ENCODE data around the gene SRPK2.
"Not testable (repeated sequence)": the region's sequence is repeated elsewhere in the genome, so short reads cannot be mapped to it uniquely, and the experiment has no call there.

The SRPK2 gene

DNA sequence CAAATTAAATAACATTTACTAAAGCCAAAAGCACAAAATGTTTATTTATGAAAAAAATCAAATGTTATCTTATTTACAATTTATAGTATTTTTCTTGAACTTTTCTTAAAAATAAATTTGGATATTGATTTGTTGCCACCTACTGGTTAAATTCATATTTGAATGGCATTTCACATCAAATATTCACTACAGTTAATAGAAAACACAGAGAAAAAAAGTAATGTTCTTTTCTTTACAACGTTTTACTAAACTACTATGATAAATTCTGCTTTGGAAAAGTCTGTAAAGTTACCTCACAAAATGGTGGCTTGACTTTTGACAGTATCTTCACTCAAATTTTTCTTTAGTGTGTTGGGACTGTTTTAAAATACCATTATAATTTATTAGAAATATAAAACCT is 52.7 kb downstream of the SRPK2 start:
- no peak for DNase-seq

- not testable (repeated sequence) for DNase-seq
These were observed 56.1 kb downstream of the SRPK2 start for GRCh38 chr7:105332661-105333060.

GRCh38 chr7:105330526-105330925 is 58.2 kb downstream of the SRPK2 start:
- DNase-seq = no peak

GRCh38 chr7:105327201-105327600 is 61.5 kb downstream of the SRPK2 start:
- DNase-seq = no peak

GRCh38 chr7:105325216-105325904 is 63.4 kb downstream of the SRPK2 start:
- DNase-seq = no peak

DNA sequence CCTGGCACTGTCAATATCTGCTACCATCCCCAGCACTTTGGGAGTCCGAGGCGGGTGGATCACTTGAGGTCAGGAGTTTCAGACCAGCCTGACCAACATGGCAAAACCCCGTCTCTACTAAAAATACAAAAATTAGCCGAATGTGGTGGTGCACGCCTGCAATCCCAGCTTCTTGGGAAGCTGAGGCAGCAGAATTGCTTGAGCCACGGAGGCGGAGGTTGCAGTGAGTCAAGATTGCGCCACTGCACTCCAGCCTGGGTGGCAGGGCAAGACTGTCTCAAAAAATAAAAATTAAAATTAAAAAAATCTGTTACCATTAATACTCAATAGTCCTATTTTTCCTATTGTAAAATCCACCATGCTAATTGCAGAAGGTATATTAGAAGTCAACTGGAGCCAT is 64.1 kb downstream of the SRPK2 start:
- DNase-seq = not testable (repeated sequence)

DNA sequence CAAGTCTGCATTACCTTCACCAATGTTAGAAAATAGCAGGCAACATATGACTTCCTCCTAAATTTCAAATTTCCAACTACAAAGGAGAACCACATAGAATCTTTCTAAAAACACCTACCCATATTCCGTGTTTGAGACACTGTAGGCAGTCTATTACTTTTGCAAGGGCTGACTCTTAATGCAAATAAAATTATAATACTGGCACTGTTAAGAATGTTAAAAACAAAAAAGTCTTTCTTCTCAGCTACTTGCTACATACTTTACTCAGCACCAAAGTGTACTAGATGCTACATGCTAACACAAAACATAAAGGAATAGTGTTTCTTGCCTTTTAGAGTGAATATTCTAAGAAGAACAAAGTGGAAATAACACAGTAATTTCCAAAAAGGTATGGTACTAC is 65.4 kb downstream of the SRPK2 start:
- no peak for DNase-seq

- no peak for DNase-seq
These were observed 66.0 kb downstream of the SRPK2 start for GRCh38 chr7:105322655-105323277.

DNA sequence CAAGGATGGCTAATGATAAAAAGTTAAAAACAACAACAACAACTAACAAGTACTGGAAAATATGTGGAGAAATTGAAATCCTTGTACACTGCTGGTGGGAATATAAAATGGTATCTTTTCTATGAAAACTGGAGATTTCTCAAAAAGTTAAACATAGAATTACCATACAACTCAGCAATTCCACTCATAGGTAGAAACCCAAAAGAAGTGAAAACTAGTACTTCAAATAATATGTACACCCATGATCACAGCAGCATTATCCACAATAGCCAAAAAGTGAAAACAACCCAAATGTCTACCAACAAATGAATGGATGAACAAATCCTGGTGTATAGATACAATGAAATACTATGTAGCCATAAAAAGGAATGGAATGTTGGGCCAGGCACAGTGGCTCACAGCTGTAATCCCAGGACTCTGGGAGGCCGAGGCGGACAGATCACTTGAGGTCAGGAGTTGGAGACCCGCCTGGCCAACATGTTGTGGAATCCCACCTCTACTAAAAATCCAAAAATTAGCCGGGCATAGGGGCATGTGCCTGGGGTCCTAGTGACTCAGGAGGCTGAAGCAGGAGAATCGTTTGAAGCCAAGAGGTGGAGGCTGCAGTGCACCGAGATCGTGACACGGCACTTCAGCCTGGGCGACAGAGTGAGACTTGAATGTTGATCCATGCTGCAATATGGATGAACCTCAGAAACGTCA is 66.8 kb downstream of the SRPK2 start:
- DNase-seq = no peak

DNA sequence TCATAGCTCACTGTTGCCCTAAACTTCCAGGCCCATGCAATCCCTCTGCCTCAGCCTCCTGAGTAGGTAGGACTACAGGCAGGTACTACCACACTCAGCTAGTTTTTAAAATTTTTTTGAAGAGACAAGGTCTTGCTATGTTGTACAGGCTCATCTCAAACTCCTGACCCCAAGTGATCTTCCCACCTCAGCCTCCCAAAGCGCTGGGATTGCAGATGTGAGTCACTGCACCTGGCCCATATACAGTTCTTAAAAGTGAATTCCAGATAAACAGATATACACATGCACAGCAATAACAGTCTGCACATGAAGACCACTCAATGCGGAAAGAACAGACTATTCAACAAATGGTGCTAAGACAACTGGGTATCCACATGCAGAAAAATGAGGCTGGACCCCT is 67.8 kb downstream of the SRPK2 start:
- no peak for DNase-seq

DNA sequence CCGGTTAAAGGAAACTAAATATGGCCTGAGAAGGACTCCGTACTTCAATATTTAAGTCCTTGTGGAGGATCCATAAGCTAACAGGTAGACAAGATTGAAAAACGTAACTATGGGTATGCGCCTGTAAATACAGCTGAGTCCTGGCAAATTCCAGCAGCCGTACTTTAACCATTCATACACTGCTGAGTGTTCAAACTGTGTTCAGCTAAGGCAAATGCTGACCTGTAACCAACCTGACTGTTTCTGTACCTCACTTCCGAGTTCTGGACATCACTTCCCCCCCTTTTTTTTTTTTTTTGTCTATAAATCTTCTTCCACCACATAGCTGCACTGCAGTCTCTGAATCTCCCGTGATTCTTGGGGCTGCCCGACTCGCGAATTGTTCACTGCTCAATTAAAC is 69.1 kb downstream of the SRPK2 start:
- no peak for DNase-seq

DNA sequence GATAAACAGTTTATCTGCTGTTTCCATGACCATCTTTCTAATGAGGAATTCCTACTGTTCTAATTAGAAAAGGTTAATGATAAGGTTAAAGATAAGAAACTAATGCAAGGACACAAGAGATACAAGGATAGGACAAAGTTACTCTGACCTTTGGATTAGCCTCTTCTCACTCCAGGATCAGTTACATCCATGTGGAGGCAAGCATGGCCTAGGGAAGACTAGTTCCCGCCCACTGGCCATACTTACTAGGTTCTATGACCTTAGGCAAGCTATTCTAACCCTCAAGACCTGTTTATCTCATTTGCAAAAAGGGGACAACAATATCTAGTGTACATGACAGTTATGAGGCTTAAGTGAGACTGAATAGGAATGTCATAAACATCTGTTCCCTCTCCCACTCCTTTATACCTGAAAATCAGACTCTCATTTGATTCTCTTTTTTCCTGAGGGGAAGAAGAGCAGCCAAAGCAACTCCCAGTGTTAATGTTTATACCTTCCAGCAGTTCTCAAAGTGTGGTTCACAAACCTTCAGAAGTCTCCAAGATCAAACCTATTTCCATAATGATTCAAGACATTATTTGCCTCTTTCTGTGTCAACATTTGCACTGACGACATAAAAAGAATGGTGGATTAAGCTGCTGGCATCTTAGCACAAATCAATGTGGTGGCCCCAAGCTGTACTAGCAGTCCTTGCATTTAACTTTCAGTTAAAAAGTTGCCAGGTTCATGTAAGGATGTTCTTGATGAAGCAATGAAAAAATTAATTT is 72.0 kb downstream of the SRPK2 start:
- DNase-seq = no peak

DNA sequence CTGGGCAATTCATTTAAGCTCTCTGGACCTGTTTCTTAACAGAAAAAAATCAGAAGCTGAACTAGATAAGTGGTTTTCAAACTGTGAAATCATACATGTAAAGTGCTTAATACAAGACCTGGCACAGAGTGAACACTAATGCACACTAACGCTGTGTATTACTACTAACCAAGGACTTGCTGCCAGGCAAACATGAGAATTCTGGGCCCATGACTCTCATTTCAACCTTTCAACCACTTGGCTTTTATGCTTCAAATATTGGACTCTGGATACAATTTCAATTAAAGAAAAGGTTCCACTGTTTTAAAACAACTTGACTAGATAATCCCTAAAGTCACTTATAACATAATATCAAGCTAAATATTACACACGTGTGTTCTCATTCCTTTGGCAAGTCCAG is 73.4 kb downstream of the SRPK2 start:
- no peak for DNase-seq

DNA sequence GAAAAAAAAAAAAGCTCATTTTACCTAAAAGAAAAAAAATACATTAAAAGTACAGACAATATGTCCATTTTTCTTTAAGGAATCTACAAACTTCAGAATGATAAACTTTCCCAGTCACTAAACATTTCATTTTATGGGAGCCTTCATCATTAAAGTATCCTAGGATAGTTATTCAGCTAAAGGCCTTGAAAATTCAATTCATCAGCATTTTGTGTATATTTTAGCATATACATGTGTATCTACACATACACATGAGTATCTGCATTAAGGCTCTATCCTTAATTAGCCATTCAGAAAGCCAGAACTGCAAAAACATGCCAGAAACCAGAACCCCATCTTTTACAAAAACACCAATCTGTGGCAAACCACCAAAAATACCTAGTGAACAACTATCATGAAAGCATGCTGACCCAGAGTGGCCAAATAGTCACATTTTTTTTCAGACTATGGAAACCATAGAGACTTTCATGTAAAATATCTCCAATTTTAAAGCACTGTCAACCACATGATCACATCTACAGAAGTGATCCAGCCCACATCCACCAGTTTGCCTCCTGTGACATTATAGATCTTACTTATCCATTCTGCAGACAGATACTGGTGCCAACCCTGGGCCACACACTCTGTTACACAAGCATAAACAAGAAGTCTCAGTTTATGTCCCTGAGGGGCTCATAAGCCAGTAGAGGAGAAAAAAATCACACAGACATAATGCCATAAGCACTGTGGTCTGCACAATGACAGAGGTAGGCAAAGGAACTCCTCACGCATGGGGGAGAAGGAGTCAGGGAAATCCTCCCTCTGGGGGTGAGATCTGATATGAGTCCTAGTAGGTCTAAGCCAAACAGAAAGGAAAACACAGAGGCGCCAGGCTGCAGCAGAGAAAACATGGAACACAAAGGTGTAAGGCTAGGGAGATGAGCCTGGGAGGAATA is 79.2 kb downstream of the SRPK2 start:
- DNase-seq = no peak

GRCh38 chr7:105307163-105307672 is 81.5 kb downstream of the SRPK2 start:
- DNase-seq = no peak

DNA sequence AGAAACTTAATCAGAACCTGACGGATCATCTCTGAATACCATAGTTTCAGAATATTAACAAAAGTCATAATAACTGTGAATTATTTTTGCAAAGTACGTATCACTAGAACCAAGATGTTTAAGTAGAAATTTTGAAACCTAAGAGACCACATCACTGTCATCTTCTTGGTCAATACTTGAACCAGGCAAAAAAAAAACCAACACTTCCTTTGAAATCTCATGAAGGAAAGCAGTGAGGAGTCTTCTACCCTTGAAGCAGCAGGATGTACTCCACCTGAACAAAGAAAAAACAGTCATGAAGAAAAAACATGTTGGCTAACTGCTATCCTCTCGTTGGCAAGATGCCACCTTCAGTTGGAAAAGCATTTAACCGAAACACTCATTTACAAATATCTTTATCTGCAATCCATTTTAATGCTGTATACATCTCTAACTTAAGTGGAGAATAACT is 82.4 kb downstream of the SRPK2 start:
- DNase-seq = no peak

DNA sequence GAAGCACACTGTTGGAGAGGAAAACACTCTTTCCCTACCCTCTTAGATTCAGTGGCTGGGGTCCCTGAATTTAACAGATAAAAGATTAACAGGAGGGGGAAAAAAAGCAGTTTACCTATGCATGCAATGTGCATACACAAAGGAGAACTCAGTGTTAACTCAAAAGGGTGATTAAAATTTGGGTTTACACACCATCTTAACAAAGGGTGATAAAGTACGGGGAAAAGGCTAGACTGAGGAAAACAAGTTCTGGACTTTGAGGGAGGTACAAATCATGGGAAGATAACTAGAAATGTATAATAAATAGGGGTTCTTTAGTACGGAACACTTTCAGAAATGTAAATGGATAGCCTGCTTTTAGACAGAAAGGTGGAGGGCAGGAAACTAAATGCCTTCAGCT is 83.1 kb downstream of the SRPK2 start:
- no peak for DNase-seq

DNA sequence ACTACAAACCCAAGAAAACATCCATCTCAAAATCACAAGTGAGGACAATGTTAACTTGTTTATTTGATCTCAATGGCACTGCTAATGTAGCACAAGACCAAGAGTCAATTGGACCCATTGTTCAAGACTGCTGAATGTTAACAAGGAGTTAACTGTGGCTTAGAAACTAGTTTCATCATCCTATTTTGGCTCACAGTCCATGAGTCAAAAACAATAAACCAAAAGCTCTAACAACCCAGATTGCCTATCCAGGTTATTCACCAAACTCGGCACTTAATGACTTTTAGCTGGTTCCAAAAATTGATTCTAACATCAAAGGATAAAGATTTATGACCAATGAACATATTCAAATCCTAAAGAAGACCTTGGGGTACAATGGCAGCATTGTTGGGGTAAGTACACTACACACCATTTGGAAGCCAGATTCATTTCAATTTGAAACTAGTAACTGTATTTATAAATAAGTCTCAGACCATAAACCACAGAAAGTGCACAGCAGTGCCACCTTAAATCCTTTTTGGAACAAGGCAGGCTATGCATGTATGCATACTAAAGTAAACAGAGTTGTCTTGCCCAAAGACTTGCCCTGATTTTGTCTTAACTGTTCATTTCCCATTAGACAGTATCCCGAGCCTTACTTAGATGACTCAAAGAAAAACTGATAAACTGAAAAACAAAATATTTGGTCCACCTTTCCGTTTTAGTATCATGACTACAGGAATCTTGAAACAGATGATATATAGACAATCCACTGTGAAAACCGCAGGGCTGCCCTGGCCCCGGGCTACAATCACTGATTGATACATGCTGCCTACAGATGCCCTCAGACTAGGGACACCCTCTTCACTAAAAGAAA is 84.5 kb downstream of the SRPK2 start:
- DNase-seq = no peak

GRCh38 chr7:105300587-105300986 is 88.1 kb downstream of the SRPK2 start:
- DNase-seq = not testable (repeated sequence)

GRCh38 chr7:105298439-105298894 is 90.3 kb downstream of the SRPK2 start:
- no peak for DNase-seq

DNA sequence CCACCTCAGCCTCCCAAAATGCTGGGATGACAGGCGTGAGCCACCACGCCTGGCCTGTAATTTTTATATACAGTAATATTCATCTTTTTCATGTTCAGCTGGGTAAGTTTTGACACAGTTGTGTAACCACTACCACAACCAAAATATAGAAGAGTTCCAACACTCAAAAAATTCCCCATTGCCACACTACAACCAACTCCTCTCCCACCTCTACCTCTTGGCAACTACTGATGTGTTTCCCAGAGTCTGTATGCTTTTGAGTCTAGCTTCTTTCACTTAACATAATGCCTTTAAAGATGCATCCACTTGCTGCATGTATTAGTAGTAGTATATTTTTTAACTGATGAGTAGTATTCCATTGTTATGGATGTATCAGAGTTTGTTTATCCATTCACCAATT is 90.7 kb downstream of the SRPK2 start:
- DNase-seq = no peak
